Heart right ventricle (tissue), 16 donors: ENCODE measurements around the gene MANF. TPM values are rescaled to one million over a fixed set of nuclear protein-coding genes. Genes with fewer than 3 reads are reported as not detected.

Experiments
- ATAC-seq, 8 donors: fragments of 200-7000 bp; cut with Tn5 transposase; one replicate each; pipeline ENCODE4 v1.9.1; 2020; ENCODE audit warnings: mild to moderate bottlenecking in 8 of 8, moderate library complexity in 8 of 8, moderate number of reproducible peaks in 1 of 8
- DNase-seq, 2 donors: peaks; one replicate each; pipeline ENCODE4 v3.0.0-alpha.2; 2020
- H3K27ac ChIP-seq, 10 donors: fragments of 200-600 bp; sonication (generic) in 2 of 10; one replicate each; pipeline versions ENCODE4 v1.5.0 to v1.8.0; 2020 to 2022; ENCODE audit warnings: mild to moderate bottlenecking in 3 of 10
- H3K27me3 ChIP-seq, 7 donors: fragments of 200-600 bp; one replicate each; pipeline ENCODE4 v1.8.0; 2021 to 2022; ENCODE audit warnings: mild to moderate bottlenecking in 2 of 7
- H3K36me3 ChIP-seq, 9 donors: fragments of 200-600 bp; sonication (generic) in 1 of 9; one replicate each; pipeline versions ENCODE4 v1.5.0 to v1.8.0; 2020 to 2022; ENCODE audit warnings: mild to moderate bottlenecking in 2 of 9
- H3K4me1 ChIP-seq, 9 donors: fragments of 200-600 bp; sonication (generic) in 1 of 9; one replicate each; pipeline versions ENCODE4 v1.5.0 to v1.8.0; 2020 to 2022; ENCODE audit warnings: mild to moderate bottlenecking in 4 of 9
- H3K4me3 ChIP-seq, 10 donors: fragments of 200-600 bp; sonication (generic) in 2 of 10; one replicate each; pipeline versions ENCODE4 v1.5.0 to v1.8.0; 2020 to 2022; ENCODE audit warnings: mild to moderate bottlenecking in 7 of 10, moderate library complexity in 2 of 10
- H3K9me3 ChIP-seq, 11 donors: fragments of 200-600 bp in 10 of 11; sonication (generic) in 2 of 11; one replicate each; pipeline versions ENCODE4 v1.5.0 to v1.8.0; 2013 to 2022; ENCODE audit warnings: mild to moderate bottlenecking in 2 of 11, control low read depth in 1 of 11, moderate library complexity in 1 of 11
- WGBS, 2 donors: extraction: QIAGEN DNeasy Blood & Tissue Kit; methylation state at CpG; one replicate each; pipeline ENCODE4 v1.1.7; 2013; ENCODE audit warnings: inconsistent platforms in 1 of 2; 5-methylcytosine and 5-hydroxymethylcytosine counted together
- intact Hi-C, 10 donors: fragments of 100-400 bp; cut with DNase I; formaldehyde crosslinking; loops; one replicate each; pipeline versions ENCODE4 v1.11.1 to v1.14.2; 2022
- polyA plus RNA-seq, 2 donors: library from polyadenylated mRNA; stranded (reverse); fragments of 200-250 nt; gene quantifications; one replicate each; pipeline ENCODE4 v1.2.3, GENCODE V29; 2013
- total RNA-seq, 10 donors: library from RNA; stranded (reverse); fragmentation: NEBNext Ultra II Directional in 3 of 10; extraction: Animal tissue kit (Norgen Biotek cat#: 25700) in 3 of 10; gene quantifications; one replicate each; pipeline versions ENCODE4 v1.2.1 to v1.2.4, GENCODE V29; 2021 to 2023
- TF ChIP-seq, protein P1 (sequence below), 9 donors: fragments of 200-600 bp; sonication (generic) in 2 of 9; IDR thresholded peaks; one replicate each; pipeline versions ENCODE4 v1.5.0 to v1.8.0; 2021 to 2022; ENCODE audit warnings: antibody characterized with exemption in 9 of 9, mild to moderate bottlenecking in 5 of 9, moderate library complexity in 1 of 9
- donor health status: Arrhythmogenic right ventricular cardiomyopathy.
- donor health status: ischemic (EF 13 %, LVEDD 7.1; RV severe dilation, severe dysfunction).
- donor health status: healthy with polysubstance abuse.
- donor health status: DM: no; HTN: yes; CAD: no.
- donor health status: DM: no; HTN: no; CAD: no.
- donor health status: ischemic (EF 25% LVEDD 6.9; RV normal size, moderate dysfunction).
- donor health status: ischemic (EF 25% LVEDD 5.7; RV mildly dilated, moderate dysfunction).
- donor health status: healthy.
- donor health status: DM: yes; HTN: yes; CAD: no.
- donor health status: Ischemic cardiomyopathy.
- donor health status: ischemic (EF 35%, LVEDD 5.7; RV mildly dilated, moderate dysfunction).
- donor health status: nonischemic (EF 11% LVEDD 7.7; RV severe dilation, severe dysfunction).
- donor health status: DM: yes; HTN: yes; CAD: no.
- donor health status: PGD.
- donor health status: ischemic (EF 29% LVEDD 5.4; RV normal size, mild dysfunction).
- donor health status: nonischemic (EF 23%, LVEDD 6.1; RV moderate dilation, normal function).

The MANF gene
- total and polyA plus RNA-seq, 12 donors: 19.1 to 150 (median 45.1) TPM

GRCh38 chr3:51422211-51422610 is 37.1 kb downstream of the MANF start:
- WGBS, 2 donors: 96% methylated on average over 3 of the region's 3 CpGs
- no peak for DNase-seq
- TF ChIP-seq, protein P1, sequence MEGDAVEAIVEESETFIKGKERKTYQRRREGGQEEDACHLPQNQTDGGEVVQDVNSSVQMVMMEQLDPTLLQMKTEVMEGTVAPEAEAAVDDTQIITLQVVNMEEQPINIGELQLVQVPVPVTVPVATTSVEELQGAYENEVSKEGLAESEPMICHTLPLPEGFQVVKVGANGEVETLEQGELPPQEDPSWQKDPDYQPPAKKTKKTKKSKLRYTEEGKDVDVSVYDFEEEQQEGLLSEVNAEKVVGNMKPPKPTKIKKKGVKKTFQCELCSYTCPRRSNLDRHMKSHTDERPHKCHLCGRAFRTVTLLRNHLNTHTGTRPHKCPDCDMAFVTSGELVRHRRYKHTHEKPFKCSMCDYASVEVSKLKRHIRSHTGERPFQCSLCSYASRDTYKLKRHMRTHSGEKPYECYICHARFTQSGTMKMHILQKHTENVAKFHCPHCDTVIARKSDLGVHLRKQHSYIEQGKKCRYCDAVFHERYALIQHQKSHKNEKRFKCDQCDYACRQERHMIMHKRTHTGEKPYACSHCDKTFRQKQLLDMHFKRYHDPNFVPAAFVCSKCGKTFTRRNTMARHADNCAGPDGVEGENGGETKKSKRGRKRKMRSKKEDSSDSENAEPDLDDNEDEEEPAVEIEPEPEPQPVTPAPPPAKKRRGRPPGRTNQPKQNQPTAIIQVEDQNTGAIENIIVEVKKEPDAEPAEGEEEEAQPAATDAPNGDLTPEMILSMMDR (IDR thresholded peaks at IDR 0.05): no peak
- Histone ChIP-seq H3K4me3 (no peak overlapping the region), H3K4me1 (no peaks in the 10 kb centered on the region), H3K9me3 (no peaks in the 10 kb centered on the region), H3K36me3 (peaks cover 0 to 98% (median 36%) of the 10 kb centered on the region in 9 donors), H3K27me3 (no peaks in the 10 kb centered on the region), H3K27ac (no peak overlapping the region)
- intact Hi-C loops: no loop called here
- ATAC-seq: no peak

GRCh38 chr3:51426921-51427320 is 41.8 kb downstream of the MANF start:
- no peak overlapping the region for H3K4me3 ChIP-seq
- no peaks in the 10 kb centered on the region for H3K9me3 ChIP-seq
- H3K36me3 ChIP-seq: peaks cover 0 to 98% (median 21%) of the 10 kb centered on the region in 9 donors
- H3K4me1 ChIP-seq: no peaks in the 10 kb centered on the region
- ATAC-seq (no peak), DNase-seq (no peak)
- 93 to 94% methylated on average over 4 of the region's 4 CpGs for WGBS, 2 donors
- H3K27ac ChIP-seq: no peak overlapping the region
- TF ChIP-seq, protein P1 (IDR thresholded peaks at IDR 0.05): no peak
- no peaks in the 10 kb centered on the region for H3K27me3 ChIP-seq
- intact Hi-C loops: no loop called here

DNA sequence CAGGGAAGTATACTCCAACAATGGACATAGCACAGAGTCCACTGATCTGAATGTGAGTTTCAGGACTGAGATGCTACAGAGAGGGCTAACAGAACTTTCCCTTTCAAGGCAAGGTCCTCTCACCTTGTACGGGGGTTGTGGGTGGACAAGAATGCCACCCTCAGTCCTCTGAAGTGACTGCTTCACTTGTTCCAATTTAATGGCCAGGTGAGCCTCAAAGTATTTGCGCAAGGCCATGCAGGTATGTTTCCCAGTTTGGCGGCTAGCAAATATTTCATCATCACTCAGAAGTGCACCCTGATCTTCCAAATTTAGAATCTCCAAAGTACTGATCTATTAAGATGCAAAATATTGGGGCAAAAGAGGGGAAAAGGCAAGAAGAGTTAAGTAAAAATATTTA is 44.0 kb downstream of the MANF start:
- no peaks in the 10 kb centered on the region for H3K9me3 ChIP-seq
- no peak overlapping the region for H3K27ac ChIP-seq
- no peak for DNase-seq
- intact Hi-C loops: no loop called here
- H3K36me3 ChIP-seq: peaks cover 0 to 98% (median 21%) of the 10 kb centered on the region in 9 donors
- H3K4me1 ChIP-seq: no peaks in the 10 kb centered on the region
- no peak for ATAC-seq
- no peaks in the 10 kb centered on the region for H3K27me3 ChIP-seq
- TF ChIP-seq, protein P1 (IDR thresholded peaks at IDR 0.05): no peak
- H3K4me3 ChIP-seq: no peak overlapping the region
- 95 to 96% methylated on average over 3 of the region's 3 CpGs for WGBS, 2 donors

GRCh38 chr3:51434110-51434509 is 49.0 kb downstream of the MANF start:
- Histone ChIP-seq H3K9me3 (no peaks in the 10 kb centered on the region), H3K27ac (no peak overlapping the region), H3K4me3 (no peak overlapping the region), H3K36me3 (peaks cover 0 to 90% (median 13%) of the 10 kb centered on the region in 9 donors), H3K4me1 (peaks cover 0 to 6% (median 0%) of the 10 kb centered on the region in 9 donors), H3K27me3 (no peaks in the 10 kb centered on the region)
- WGBS, 2 donors: 95 to 97% methylated on average over 5 of the region's 5 CpGs
- DNase-seq (no peak), ATAC-seq (no peak)
- TF ChIP-seq, protein P1 (IDR thresholded peaks at IDR 0.05): no peak
- intact Hi-C loops: loop anchor here in 3 of 10 donors (2.0 to 10.0 kb wide), 4 partner anchors 37 to 1089 kb away; partner anchors contain the start of genes MAPKAPK3 (in 1 of the 3), RASSF1 (in 1 of the 3) and ZMYND10 (in 1 of the 3)
